H1 (cell line): Measurements from ENCODE around the gene GNS. TPM values are rescaled to one million over a fixed set of nuclear protein-coding genes. Genes with fewer than 3 reads are reported as not detected.

Source experiments
- CTCF ChIA-PET: fragments of 300-600 bp; sonication (Branson Sonifier 250); formaldehyde crosslinking; loops from one replicate; lab custom pipeline; 2021; ENCODE audit not compliant: partially characterized antibody; lab: Charles Lee
- POLR2A ChIA-PET: fragments of 300-600 bp; sonication (Branson Sonifier 250); formaldehyde crosslinking; loops from one replicate; lab custom pipeline; 2021; ENCODE audit warnings: inconsistent platforms; ENCODE audit not compliant: partially characterized antibody; lab: Charles Lee
- DNase-seq, 2 experiments: peaks; one replicate each; pipeline versions ENCODE4 v3.0.0 to v3.0.0-alpha.2; 2010 to 2022; ENCODE audit warnings: low spot score in 2 of 2, low read depth in 1 of 2, mixed read lengths in 1 of 2
- FAIRE-seq: peaks from 2 replicates; lab custom pipeline; 2011; peaks lifted over from hg19 to GRCh38; lab: Jason Lieb, UNC
- H2AFZ ChIP-seq: 2 replicates; pipeline ENCODE4 v1.8.1; 2012; ENCODE audit warnings: low read length, inconsistent platforms
- H2AK5ac ChIP-seq: 2 replicates; pipeline ENCODE4 v1.6.1; 2013; ENCODE audit warnings: low read depth, low read length
- H2BK120ac ChIP-seq: replicated peaks from 2 replicates; pipeline ENCODE3; 2013; ENCODE audit warnings: low read depth, low read length, inconsistent platforms
- H2BK12ac ChIP-seq: 2 replicates; pipeline ENCODE4 v1.6.1; 2013; ENCODE audit warnings: low read depth, low read length
- H2BK15ac ChIP-seq: 2 replicates; pipeline ENCODE4 v1.6.1; 2013; ENCODE audit warnings: low read length
- H2BK20ac ChIP-seq: 2 replicates; pipeline ENCODE4 v1.6.1; 2013; ENCODE audit warnings: low read length
- H2BK5ac ChIP-seq: 2 replicates; pipeline ENCODE4 v1.6.1; 2013; ENCODE audit warnings: low read depth, low read length
- H3K14ac ChIP-seq: 2 replicates; pipeline ENCODE4 v1.6.1; 2013; ENCODE audit warnings: inconsistent platforms; ENCODE audit not compliant: insufficient read length
- H3K18ac ChIP-seq: 2 replicates; pipeline ENCODE4 v1.6.1; 2013; ENCODE audit warnings: low read length; ENCODE audit errors: extremely low read depth
- H3K23ac ChIP-seq: 2 replicates; pipeline ENCODE4 v1.6.1; 2013; ENCODE audit warnings: inconsistent platforms; ENCODE audit not compliant: insufficient read length
- H3K23me2 ChIP-seq: 2 replicates; pipeline ENCODE4 v1.6.1; 2013; ENCODE audit warnings: low read depth, low read length
- H3K27ac ChIP-seq: 2 replicates; pipeline ENCODE4 v1.6.1; 2011; ENCODE audit warnings: low read depth, low read length, inconsistent platforms
- H3K27me3 ChIP-seq, 4 experiments: replicated peaks in 1 of 4; 1 replicate in 1 of 4; 2 replicates in 3 of 4; pipeline versions ENCODE4 v1.6.1 to v1.8.1; 2011 to 2013; ENCODE audit warnings: low read length in 3 of 4, mild to moderate bottlenecking in 3 of 4, inconsistent platforms in 2 of 4, mixed read lengths in 2 of 4, moderate library complexity in 1 of 4; ENCODE audit not compliant: control insufficient read depth in 3 of 4, insufficient read depth in 3 of 4; ENCODE audit errors: extremely low read depth in 1 of 4
- H3K36me3 ChIP-seq, 4 experiments: 2 replicates each; pipeline versions ENCODE4 v1.6.1 to v1.8.1; 2011 to 2013; ENCODE audit warnings: mild to moderate bottlenecking in 4 of 4, low read length in 3 of 4, moderate library complexity in 2 of 4, control low read depth in 1 of 4, inconsistent platforms in 1 of 4; ENCODE audit not compliant: insufficient read depth in 4 of 4, control insufficient read depth in 2 of 4
- H3K4ac ChIP-seq: replicated peaks from 2 replicates; pipeline ENCODE3; 2013; ENCODE audit warnings: low read length, low read depth, mixed read lengths, inconsistent platforms; ENCODE audit not compliant: insufficient read length
- H3K4me1 ChIP-seq, 4 experiments: replicated peaks in 1 of 4; 1 replicate in 1 of 4; 2 replicates in 3 of 4; pipeline versions ENCODE4 v1.6.1 to v1.8.1; 2011 to 2013; ENCODE audit warnings: low read length in 3 of 4, inconsistent platforms in 2 of 4, mixed read lengths in 1 of 4; ENCODE audit not compliant: insufficient read depth in 4 of 4, control insufficient read depth in 3 of 4
- H3K4me2 ChIP-seq, 2 experiments: 2 replicates each; pipeline versions ENCODE4 v1.6.1 to v1.8.1; 2011 to 2013; ENCODE audit warnings: low read depth in 2 of 2, low read length in 2 of 2, control low read depth in 1 of 2, inconsistent platforms in 1 of 2, mild to moderate bottlenecking in 1 of 2; ENCODE audit not compliant: insufficient read depth in 1 of 2
- H3K4me3 ChIP-seq, 4 experiments: fragments of 200-600, 300-600 bp in 1 of 4; sonication (generic), shearing (Covaris generic), sonication (Bioruptor Twin) in 1 of 4; 2 replicates each; pipeline versions ENCODE4 v1.5.1 to v1.8.1; 2011 to 2016; ENCODE audit warnings: low read length in 4 of 4, low read depth in 3 of 4, control low read depth in 2 of 4, inconsistent platforms in 2 of 4, mild to moderate bottlenecking in 2 of 4, mixed read lengths in 1 of 4, moderate library complexity in 1 of 4; ENCODE audit not compliant: insufficient read depth in 2 of 4; ENCODE audit errors: extremely low read depth in 1 of 4
- H3K56ac ChIP-seq: replicated peaks from 2 replicates; pipeline ENCODE3; 2013; ENCODE audit warnings: low read depth, mild to moderate bottlenecking, mixed read lengths, low read length, inconsistent platforms; ENCODE audit not compliant: insufficient read length
- H3K79me1 ChIP-seq: 2 replicates; pipeline ENCODE4 v1.6.1; 2013; ENCODE audit warnings: low read depth, low read length, control low read depth
- H3K79me2 ChIP-seq, 2 experiments: 2 replicates each; pipeline versions ENCODE4 v1.6.1 to v1.8.1; 2012 to 2013; ENCODE audit warnings: low read length in 2 of 2, mild to moderate bottlenecking in 2 of 2, inconsistent platforms in 1 of 2; ENCODE audit not compliant: insufficient read depth in 2 of 2, control insufficient read depth in 1 of 2
- H3K9ac ChIP-seq, 4 experiments: replicated peaks in 1 of 4; 1 replicate in 1 of 4; 2 replicates in 3 of 4; pipeline versions ENCODE4 v1.6.1 to v1.8.1; 2011 to 2013; ENCODE audit warnings: low read depth in 3 of 4, low read length in 3 of 4, control low read depth in 2 of 4, mild to moderate bottlenecking in 2 of 4, moderate library complexity in 2 of 4, inconsistent platforms in 1 of 4; ENCODE audit errors: extremely low read depth in 1 of 4
- H3K9me3 ChIP-seq, 2 experiments: 2 replicates each; pipeline versions ENCODE4 v1.6.1 to v1.8.1; 2012 to 2013; ENCODE audit warnings: mild to moderate bottlenecking in 2 of 2, moderate library complexity in 2 of 2, control low read depth in 1 of 2, inconsistent platforms in 1 of 2, low read depth in 1 of 2, low read length in 1 of 2, mixed read lengths in 1 of 2; ENCODE audit not compliant: insufficient read depth in 2 of 2
- H4K20me1 ChIP-seq, 2 experiments: replicated peaks in 1 of 2; 2 replicates each; pipeline versions ENCODE3 to v1.8.1; 2011 to 2013; ENCODE audit warnings: inconsistent platforms in 2 of 2, low read length in 2 of 2, mild to moderate bottlenecking in 1 of 2; ENCODE audit not compliant: insufficient read depth in 2 of 2, control insufficient read depth in 1 of 2
- H4K5ac ChIP-seq: 2 replicates; pipeline ENCODE4 v1.6.1; 2013; ENCODE audit warnings: low read length, low read depth, mixed read lengths, inconsistent platforms; ENCODE audit not compliant: insufficient read length
- H4K8ac ChIP-seq: 2 replicates; pipeline ENCODE4 v1.8.0; 2013; ENCODE audit warnings: mild to moderate bottlenecking, moderate library complexity, low read length, inconsistent platforms; ENCODE audit not compliant: insufficient read depth; ENCODE audit errors: extremely low read depth
- H4K91ac ChIP-seq: replicated peaks from 2 replicates; pipeline ENCODE3; 2013; ENCODE audit warnings: low read length, mixed read lengths, inconsistent platforms; ENCODE audit not compliant: insufficient read length
- CHD2 ChIP-seq: IDR thresholded peaks from 2 replicates; pipeline ENCODE4 v1.6.1; 2012; ENCODE audit warnings: low read length, improper control_type of control experiment
- CREB1 ChIP-seq: IDR thresholded peaks from 2 replicates; pipeline ENCODE4 v1.6.1; 2012; ENCODE audit warnings: inconsistent platforms
- EZH2 ChIP-seq: fragments of 200-600 bp; sonication (generic); IDR thresholded peaks from 2 replicates; pipeline ENCODE4 v1.7.1; 2012; ENCODE audit warnings: low read depth, mild to moderate bottlenecking, moderate library complexity, low read length, inconsistent platforms; ENCODE audit not compliant: severe bottlenecking
- JUND ChIP-seq: IDR thresholded peaks from 2 replicates; pipeline ENCODE4 v1.6.1; 2011; ENCODE audit warnings: mild to moderate bottlenecking, improper control_type of control experiment, low read length
- NRF1 ChIP-seq: IDR thresholded peaks from 2 replicates; pipeline ENCODE4 v1.6.1; 2011; ENCODE audit warnings: mild to moderate bottlenecking, low read depth, low read length, improper control_type of control experiment
- PHF8 ChIP-seq: fragments of 200-600 bp; sonication (generic); conservative IDR thresholded peaks from 2 replicates; pipeline ENCODE4 v1.7.1; 2012; ENCODE audit warnings: low read depth, mild to moderate bottlenecking, inconsistent platforms, low read length, moderate library complexity
- POLR2A ChIP-seq, 2 experiments: IDR thresholded peaks; 1 replicate in 1 of 2; 2 replicates in 1 of 2; pipeline ENCODE4 v1.6.1; 2011; ENCODE audit warnings: low read depth in 2 of 2, low read length in 2 of 2, mild to moderate bottlenecking in 2 of 2; ENCODE audit errors: control extremely low read depth in 1 of 2
- RAD21 ChIP-seq, 2 experiments: IDR thresholded peaks in 1 of 2; conservative IDR thresholded peaks in 1 of 2; 2 replicates each; pipeline ENCODE4 v1.6.1; 2011; ENCODE audit warnings: low read depth in 2 of 2, low read length in 2 of 2, improper control_type of control experiment in 1 of 2, inconsistent platforms in 1 of 2, mild to moderate bottlenecking in 1 of 2, moderate library complexity in 1 of 2
- RFX5 ChIP-seq: IDR thresholded peaks from 2 replicates; pipeline ENCODE4 v1.6.1; 2011; ENCODE audit warnings: low read depth, low read length, improper control_type of control experiment, borderline replicate concordance
- SIRT6 ChIP-seq: IDR thresholded peaks from one replicate; pipeline ENCODE4 v1.7.1; 2012; ENCODE audit warnings: low read length, inconsistent platforms
- SP4 ChIP-seq: IDR thresholded peaks from 2 replicates; pipeline ENCODE4 v1.6.1; 2012; ENCODE audit warnings: low read length, inconsistent platforms
- SRF ChIP-seq: IDR thresholded peaks from 2 replicates; pipeline ENCODE4 v1.6.1; 2011; ENCODE audit warnings: mild to moderate bottlenecking, low read depth, low read length, moderate library complexity
- TAF1 ChIP-seq: IDR thresholded peaks from 2 replicates; pipeline ENCODE4 v1.6.1; 2011; ENCODE audit warnings: mild to moderate bottlenecking, low read depth, low read length
- TCF12 ChIP-seq: IDR thresholded peaks from 2 replicates; pipeline ENCODE4 v1.6.1; 2011; ENCODE audit warnings: low read depth, mild to moderate bottlenecking, low read length
- WGBS, 2 experiments: shearing (Covaris generic) in 1 of 2; methylation state at CpG; one replicate each; pipeline versions ENCODE4 v1.1.6 to v1.1.7; 2013 to 2015; ENCODE audit warnings: low lambda C conversion rate in 2 of 2, mixed read lengths in 2 of 2, inconsistent platforms in 1 of 2, low coverage in 1 of 2, missing lambda C conversion rate in 1 of 2; ENCODE audit not compliant: insufficient replicate concordance in 2 of 2, insufficient coverage in 1 of 2, insufficient read length in 1 of 2; ENCODE audit errors: extremely low coverage in 1 of 2, missing lambda C conversion rate in 1 of 2; 5-methylcytosine and 5-hydroxymethylcytosine counted together
- polyA plus RNA-seq, 7 experiments: library from polyadenylated mRNA; depleted of rRNA in 3 of 7; stranded (reverse) in 5 of 7; unstranded in 2 of 7; fragments of >200 nt in 5 of 7; fragments of 200-250 nt in 2 of 7; gene quantifications; 1 replicate in 5 of 7; 2 replicates in 1 of 7; 4 replicates in 1 of 7; pipeline versions ENCODE4 v1.2.1 to v1.2.3, GENCODE V29; 2011 to 2013; ENCODE audit warnings: missing spikeins in 2 of 7, mixed read lengths in 2 of 7
- total RNA-seq: library from RNA; stranded (reverse); fragmentation: NEBNext Ultra II Directional; extraction: Animal tissue kit (Norgen Biotek cat#: 25700); gene quantifications from 2 replicates; pipeline ENCODE4 v1.2.1, GENCODE V29; 2021
- TF ChIP-seq, protein P1 (sequence below): IDR thresholded peaks from 2 replicates; pipeline ENCODE4 v1.6.1; 2012; ENCODE audit warnings: inconsistent platforms

GNS gene
- total and polyA plus RNA-seq, 2 of the 8 experiments (the other 6 are each of a cell fraction or from before 2014, with no cell fraction given): 16.0 to 28.5 TPM

DNA sequence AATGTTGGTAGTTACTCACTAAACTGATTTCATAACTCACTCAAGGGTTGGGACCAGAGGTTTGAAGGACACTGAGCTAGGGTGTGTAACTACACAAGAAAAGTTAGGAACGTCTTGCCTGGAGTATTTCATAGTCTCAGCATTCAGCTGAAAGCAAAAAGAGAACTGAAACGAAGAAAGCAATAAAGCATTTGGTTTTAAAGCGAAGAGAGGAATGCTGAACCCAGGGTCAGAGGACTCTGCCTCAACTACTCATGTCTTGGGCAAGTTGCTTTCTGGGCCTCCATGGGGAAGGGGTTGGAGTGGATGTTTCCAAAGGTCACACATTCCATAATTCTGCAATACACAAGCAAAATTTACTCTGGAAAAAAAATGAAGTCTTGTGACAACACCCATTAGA is 1.4 kb downstream of the GNS start:
- no peak overlapping the region for H3K18ac ChIP-seq
- H3K79me2 ChIP-seq: peaks cover 0 to 16% of the 10 kb centered on the region in 2 experiments; a peak in 3 of 4 replicates
- H3K4me2 ChIP-seq: peak overlapping the region in 1 of 2 experiments; percentile 90; a peak in 1 of 4 replicates
- no peak overlapping the region for H2AK5ac ChIP-seq
- H3K4me1 ChIP-seq: no peaks in the 10 kb centered on the region; a peak in 1 of 7 replicates
- no peaks in the 10 kb centered on the region for H3K27me3 ChIP-seq
- H2BK120ac ChIP-seq: no peak overlapping the region
- no peaks in the 10 kb centered on the region for H3K36me3 ChIP-seq
- no peaks in the 10 kb centered on the region for H3K9me3 ChIP-seq
- DNase-seq (no peak), FAIRE-seq (no peak)
- H3K9ac ChIP-seq: no peak overlapping the region
- H3K4ac ChIP-seq: no peak overlapping the region
- no peak overlapping the region for H4K8ac ChIP-seq
- H3K23ac ChIP-seq: no peak overlapping the region
- no peak overlapping the region for H3K56ac ChIP-seq
- H4K20me1 ChIP-seq: peaks cover 0 to 4% of the 10 kb centered on the region in 2 experiments
- CTCF ChIA-PET: no interaction called here
- WGBS, 2 experiments: 89% methylated on average over 3 of the region's 3 CpGs; no CpG with 5 or more reads in 1 of the 2 experiments
- H2BK5ac ChIP-seq: no peak overlapping the region
- H2BK20ac ChIP-seq: no peak overlapping the region
- H4K91ac ChIP-seq: no peak overlapping the region
- peaks cover 5% of the 10 kb centered on the region for H3K23me2 ChIP-seq
- no peak overlapping the region for H4K5ac ChIP-seq
- H3K27ac ChIP-seq: no peak overlapping the region
- no peak overlapping the region for H2BK12ac ChIP-seq
- no peak overlapping the region for H2AFZ ChIP-seq
- no peak overlapping the region for H3K14ac ChIP-seq
- no peak overlapping the region for H3K4me3 ChIP-seq
- H3K79me1 ChIP-seq: peaks cover 6% of the 10 kb centered on the region; the same call in 1 of the 2 replicates
- POLR2A ChIA-PET: no interaction called here
- H2BK15ac ChIP-seq: no peak overlapping the region
- TF ChIP-seq EZH2: no peak
- no peak for TF ChIP-seq POLR2A (IDR thresholded peaks at IDR 0.05; ENCODE audit: control extremely low read depth in 1 of 2, low read depth in 2 of 2, low read length in 2 of 2)
- no peak for TF ChIP-seq RFX5
- TF ChIP-seq TCF12: no peak
- TF ChIP-seq PHF8: no peak
- no peak for TF ChIP-seq NRF1
- no peak for TF ChIP-seq TAF1
- TF ChIP-seq SP4: no peak
- no peak for TF ChIP-seq RAD21 (IDR thresholded peaks at IDR 0.05 in 1 of 2, conservative IDR thresholded peaks at IDR 0.05 in 1 of 2; ENCODE audit: low read depth in 2 of 2, low read length in 2 of 2)
- TF ChIP-seq CHD2: no peak
- no peak for TF ChIP-seq SIRT6
- no peak for TF ChIP-seq SRF
- TF ChIP-seq JUND: no peak
- TF ChIP-seq, protein P1, sequence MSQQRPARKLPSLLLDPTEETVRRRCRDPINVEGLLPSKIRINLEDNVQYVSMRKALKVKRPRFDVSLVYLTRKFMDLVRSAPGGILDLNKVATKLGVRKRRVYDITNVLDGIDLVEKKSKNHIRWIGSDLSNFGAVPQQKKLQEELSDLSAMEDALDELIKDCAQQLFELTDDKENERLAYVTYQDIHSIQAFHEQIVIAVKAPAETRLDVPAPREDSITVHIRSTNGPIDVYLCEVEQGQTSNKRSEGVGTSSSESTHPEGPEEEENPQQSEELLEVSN: no peak
- no peak for TF ChIP-seq CREB1
